Neuron (in vitro differentiated cells): ENCODE data around the gene HEATR5A.
"Not testable (repeated sequence)": the region's sequence is repeated elsewhere in the genome, so short reads cannot be mapped to it uniquely, and the experiment has no call there.

Experiments
- H2AFZ ChIP-seq: one replicate; pipeline ENCODE4 v1.6.1; 2013; ENCODE audit warnings: low read depth, mild to moderate bottlenecking, inconsistent platforms, low read length, moderate library complexity
- H3K27me3 ChIP-seq: one replicate; pipeline ENCODE4 v1.6.1; 2013; ENCODE audit warnings: low read length; ENCODE audit not compliant: insufficient read depth
- H3K36me3 ChIP-seq: one replicate; pipeline ENCODE4 v1.6.1; 2013; ENCODE audit warnings: low read length; ENCODE audit not compliant: insufficient read depth
- H3K4me1 ChIP-seq: one replicate; pipeline ENCODE4 v1.6.1; 2013; ENCODE audit warnings: low read length; ENCODE audit not compliant: insufficient read depth
- H3K4me3 ChIP-seq: 2 replicates; pipeline ENCODE4 v1.5.1; 2013; ENCODE audit warnings: mild to moderate bottlenecking, low read length, moderate library complexity
- H3K9me3 ChIP-seq: one replicate; pipeline ENCODE4 v1.6.1; 2013; ENCODE audit warnings: low read length

Gene HEATR5A

DNA sequence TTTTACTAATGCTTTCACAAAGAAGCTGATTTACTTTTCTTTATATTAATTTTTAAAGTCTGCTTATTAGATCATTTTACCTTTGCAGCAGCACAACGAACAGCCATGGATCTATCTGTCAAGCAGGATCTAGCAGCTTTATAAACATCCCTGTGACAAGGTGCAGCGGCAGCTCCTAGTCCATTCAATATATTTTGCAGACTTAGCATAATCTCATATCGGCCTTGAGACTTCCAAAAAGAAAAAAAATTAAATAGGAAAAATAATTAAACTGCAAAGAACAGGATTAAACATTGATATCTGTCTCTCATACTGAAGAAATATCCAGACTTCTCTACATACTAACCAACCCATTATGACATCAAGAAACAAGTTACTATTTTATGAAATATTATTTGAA is 25.2 kb downstream of the HEATR5A start:
- Histone ChIP-seq H2AFZ (no peak overlapping the region), H3K9me3 (no peaks in the 10 kb centered on the region), H3K4me1 (no peaks in the 10 kb centered on the region), H3K27me3 (no peaks in the 10 kb centered on the region), H3K4me3 (no peak overlapping the region), H3K36me3 (peaks cover 35% of the 10 kb centered on the region)

DNA sequence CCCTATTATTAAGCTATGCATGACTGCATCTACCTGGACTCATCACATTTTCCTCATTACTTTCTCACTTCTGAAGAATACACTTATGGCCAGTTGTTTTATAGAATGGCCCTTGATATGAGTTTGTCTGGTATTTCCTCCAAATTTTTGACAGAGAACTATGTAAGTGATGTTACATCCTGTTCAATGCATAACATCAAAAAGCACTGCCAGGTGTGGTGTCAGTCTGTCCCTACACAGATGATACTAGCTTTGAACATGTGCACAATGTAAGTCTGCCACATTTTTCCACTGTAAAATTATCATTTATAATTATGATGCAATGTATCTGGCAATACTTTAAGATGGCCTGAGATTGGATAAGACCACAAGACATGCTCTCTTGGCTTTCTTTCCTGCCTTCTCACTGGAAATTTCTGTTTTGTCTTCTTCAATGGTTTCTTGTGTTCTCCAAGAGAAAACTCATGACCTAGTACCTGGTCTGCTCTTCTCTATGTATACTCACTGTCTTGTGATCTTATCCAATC is 28.3 kb downstream of the HEATR5A start:
- Histone ChIP-seq H3K4me3 (no peak overlapping the region), H3K27me3 (no peaks in the 10 kb centered on the region), H3K36me3 (peaks cover 27% of the 10 kb centered on the region), H2AFZ (no peak overlapping the region), H3K4me1 (no peaks in the 10 kb centered on the region), H3K9me3 (no peaks in the 10 kb centered on the region)

DNA sequence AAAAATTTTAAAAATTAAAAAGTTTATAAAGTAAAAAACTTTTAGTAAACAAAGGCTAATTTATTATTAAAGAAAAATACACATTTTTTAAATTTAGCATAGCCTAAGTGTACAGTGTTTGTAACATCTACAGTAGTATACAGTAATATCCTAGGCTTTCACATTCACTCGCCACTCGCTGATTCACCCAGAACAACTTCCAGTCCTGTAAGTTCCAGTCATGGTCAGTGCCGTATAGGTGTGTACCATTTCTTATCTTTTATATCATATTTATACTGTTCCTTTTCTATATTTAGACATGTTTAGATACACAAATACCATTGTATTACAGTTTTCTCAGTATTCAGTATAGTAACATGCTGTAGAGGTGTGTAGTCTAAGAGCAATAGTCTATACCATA is 28.9 kb downstream of the HEATR5A start:
- H3K36me3 ChIP-seq, result peaks cover 26% of the 10 kb centered on the region
- H3K4me1 ChIP-seq, result no peaks in the 10 kb centered on the region
- H3K27me3 ChIP-seq, result no peaks in the 10 kb centered on the region
- no peaks in the 10 kb centered on the region for H3K9me3 ChIP-seq
- H2AFZ ChIP-seq, result no peak overlapping the region
- H3K4me3 ChIP-seq, result no peak overlapping the region

DNA sequence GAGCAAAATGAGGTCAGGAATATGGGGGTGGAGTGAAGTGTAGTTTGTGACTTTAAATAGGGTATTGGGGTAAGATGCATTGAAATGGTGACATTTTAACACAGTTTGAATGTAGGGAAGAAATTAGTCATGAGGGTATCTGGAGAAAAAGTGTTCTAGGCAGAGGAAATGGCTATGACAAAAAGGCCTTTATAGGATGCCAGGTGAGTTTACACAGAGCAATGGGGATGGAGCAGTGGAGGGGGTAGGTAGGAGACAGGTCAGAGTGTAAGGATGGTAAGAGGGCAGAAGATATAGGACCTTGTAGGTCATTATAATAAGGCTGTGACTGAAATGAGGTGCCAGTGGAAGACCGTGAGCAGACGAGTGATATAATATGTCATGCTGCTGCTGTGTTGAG is 30.4 kb downstream of the HEATR5A start:
- Histone ChIP-seq H3K9me3 (no peaks in the 10 kb centered on the region), H3K36me3 (peaks cover 28% of the 10 kb centered on the region), H3K4me1 (no peaks in the 10 kb centered on the region), H2AFZ (no peak overlapping the region), H3K27me3 (no peaks in the 10 kb centered on the region), H3K4me3 (no peak overlapping the region)

DNA sequence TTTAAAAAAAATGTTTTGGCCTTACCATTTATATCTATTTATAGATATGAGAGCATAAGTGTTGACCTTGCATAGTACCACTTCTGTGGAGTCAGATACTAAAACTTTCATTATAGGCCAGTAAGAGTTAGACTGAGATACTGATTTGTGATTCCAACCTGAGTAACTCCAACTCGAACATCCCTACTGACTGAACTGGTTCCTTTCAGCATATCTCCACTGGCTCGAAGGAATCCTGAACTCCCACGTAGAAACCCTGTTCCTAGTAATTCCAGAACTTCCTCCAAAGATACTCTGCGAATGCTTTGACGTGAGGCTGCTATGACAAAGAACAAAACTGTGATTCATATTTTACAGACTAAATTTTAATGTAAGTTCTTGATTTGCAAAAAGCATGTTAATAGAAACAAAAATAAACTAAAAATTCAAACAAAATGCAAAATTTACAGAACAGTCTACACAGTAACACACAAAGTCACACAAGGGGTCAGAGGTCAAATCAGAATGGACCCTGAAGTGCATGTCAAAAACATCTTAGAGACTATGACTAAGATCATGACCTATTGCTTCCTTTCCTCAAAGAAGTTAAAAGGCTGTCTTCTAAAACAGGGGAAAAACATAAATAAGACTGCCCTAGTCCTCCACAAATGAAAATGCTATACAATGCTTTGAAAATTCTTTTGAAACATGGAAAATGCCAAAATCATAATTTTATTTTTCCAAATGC is 31.5 kb downstream of the HEATR5A start:
- Histone ChIP-seq H3K4me3 (no peak overlapping the region), H3K4me1 (no peaks in the 10 kb centered on the region), H3K36me3 (peaks cover 30% of the 10 kb centered on the region), H3K9me3 (no peaks in the 10 kb centered on the region), H3K27me3 (no peaks in the 10 kb centered on the region), H2AFZ (no peak overlapping the region)

DNA sequence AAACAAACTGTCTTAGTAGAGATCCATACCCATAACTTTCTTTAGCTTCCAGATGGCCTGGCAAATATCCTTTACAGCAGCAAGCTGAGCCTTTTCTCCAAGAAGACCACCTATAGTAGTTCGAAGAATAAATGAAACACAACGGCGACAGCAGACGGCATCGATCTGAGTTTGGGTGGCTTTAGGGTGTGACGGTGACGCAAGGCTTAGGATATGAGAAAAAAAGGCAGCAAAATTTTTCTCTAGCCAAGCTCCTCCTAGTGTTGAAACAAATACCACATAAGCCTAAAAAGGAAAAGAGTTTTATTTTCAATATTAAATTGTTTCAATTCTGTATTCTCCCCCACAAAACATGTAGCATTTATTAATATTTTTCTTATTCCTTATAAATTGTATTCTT is 33.3 kb downstream of the HEATR5A start:
- no peak overlapping the region for H2AFZ ChIP-seq
- no peak overlapping the region for H3K4me3 ChIP-seq
- H3K9me3 ChIP-seq, result no peaks in the 10 kb centered on the region
- no peaks in the 10 kb centered on the region for H3K4me1 ChIP-seq
- H3K27me3 ChIP-seq, result no peaks in the 10 kb centered on the region
- peaks cover 30% of the 10 kb centered on the region for H3K36me3 ChIP-seq

DNA sequence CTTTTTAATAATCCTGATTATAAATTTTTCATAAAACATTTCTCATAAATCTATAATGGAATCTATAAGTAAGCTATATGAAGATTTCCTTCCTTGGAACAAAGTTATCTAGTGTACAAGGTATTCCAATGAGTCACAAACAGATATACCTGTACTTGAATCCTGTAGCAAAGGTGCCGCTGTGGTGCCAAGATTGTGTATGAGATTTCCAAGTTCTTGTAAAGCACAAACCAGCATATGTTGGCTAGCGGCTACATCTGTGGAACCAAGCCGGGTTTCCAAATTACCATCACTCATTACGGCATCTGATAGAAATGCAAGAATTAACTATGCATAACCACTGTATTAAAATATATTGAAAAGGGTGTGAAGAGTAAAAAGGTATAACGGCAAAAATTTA is 34.1 kb downstream of the HEATR5A start:
- no peak overlapping the region for H2AFZ ChIP-seq
- peaks cover 39% of the 10 kb centered on the region for H3K36me3 ChIP-seq
- no peaks in the 10 kb centered on the region for H3K9me3 ChIP-seq
- no peak overlapping the region for H3K4me3 ChIP-seq
- H3K27me3 ChIP-seq, result no peaks in the 10 kb centered on the region
- no peaks in the 10 kb centered on the region for H3K4me1 ChIP-seq

GRCh38 chr14:31382221-31382620 is 38.1 kb downstream of the HEATR5A start:
- H3K9me3 ChIP-seq, result no peaks in the 10 kb centered on the region
- H2AFZ ChIP-seq, result no peak overlapping the region
- no peaks in the 10 kb centered on the region for H3K4me1 ChIP-seq
- no peak overlapping the region for H3K4me3 ChIP-seq
- H3K36me3 ChIP-seq, result peaks cover 44% of the 10 kb centered on the region
- H3K27me3 ChIP-seq, result no peaks in the 10 kb centered on the region

DNA sequence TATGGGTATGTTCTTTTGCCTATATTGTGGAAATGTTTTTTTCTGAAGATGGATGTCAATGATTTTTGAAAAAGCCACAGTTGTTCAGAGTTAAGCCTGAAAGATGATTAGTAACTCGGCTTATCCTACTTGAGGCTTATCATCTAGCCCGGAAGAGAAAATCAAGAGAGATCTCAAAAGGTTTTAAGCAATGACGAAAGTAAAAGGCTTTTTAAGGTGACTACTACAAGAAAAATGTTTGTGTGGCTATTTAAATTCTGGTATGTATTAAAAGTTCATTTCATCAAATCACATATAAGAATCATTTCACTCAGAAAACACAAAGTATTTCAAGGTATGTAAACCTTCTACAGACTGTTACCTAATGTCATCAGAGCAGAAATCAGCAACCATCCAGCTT is 40.2 kb downstream of the HEATR5A start:
- Histone ChIP-seq H3K36me3 (peaks cover 42% of the 10 kb centered on the region), H2AFZ (no peak overlapping the region), H3K4me3 (no peak overlapping the region), H3K9me3 (no peaks in the 10 kb centered on the region), H3K27me3 (no peaks in the 10 kb centered on the region), H3K4me1 (no peaks in the 10 kb centered on the region)

DNA sequence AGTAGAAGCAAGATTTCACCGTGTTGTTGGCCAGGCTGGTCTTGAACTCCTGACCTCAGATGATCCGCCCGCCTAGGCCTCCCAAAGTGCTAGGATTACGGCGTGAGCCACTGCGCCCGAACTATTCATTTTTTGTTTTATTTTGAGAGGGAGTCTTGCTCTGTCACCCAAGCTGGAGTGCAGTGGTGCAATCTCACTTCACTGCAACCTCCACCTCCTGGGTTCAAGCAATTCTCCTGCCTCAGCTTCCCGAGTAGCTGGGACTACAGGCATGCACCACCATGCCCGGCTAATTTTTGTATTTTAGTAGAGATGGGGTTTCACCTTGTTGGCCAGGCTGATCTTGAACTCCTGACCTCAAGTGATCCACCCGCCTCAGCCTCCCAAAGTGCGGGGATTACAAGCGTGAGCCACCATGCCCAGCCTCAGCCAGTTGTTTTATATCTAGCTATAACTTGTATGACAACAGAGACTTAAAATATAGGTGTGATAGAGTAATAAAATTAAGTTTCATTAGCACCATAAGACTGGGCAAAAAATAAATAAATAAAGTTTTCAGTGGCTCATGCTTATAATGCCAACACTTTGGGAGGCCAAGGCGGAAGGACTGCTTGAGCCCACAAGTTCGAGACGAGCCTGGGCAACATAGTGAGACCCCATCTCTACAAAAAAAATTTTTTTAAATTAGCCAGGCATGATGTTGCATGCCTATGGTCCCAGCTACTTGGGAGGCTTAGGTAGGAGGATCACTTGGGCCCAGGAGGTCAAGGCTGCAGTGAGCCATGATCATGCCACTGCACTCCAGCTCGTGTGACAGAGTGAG is 41.0 kb downstream of the HEATR5A start:
- H3K36me3 ChIP-seq, result peaks cover 35% of the 10 kb centered on the region
- not testable (repeated sequence) for H3K27me3 ChIP-seq, H3K4me3 ChIP-seq, H3K9me3 ChIP-seq, H3K4me1 ChIP-seq, H2AFZ ChIP-seq

DNA sequence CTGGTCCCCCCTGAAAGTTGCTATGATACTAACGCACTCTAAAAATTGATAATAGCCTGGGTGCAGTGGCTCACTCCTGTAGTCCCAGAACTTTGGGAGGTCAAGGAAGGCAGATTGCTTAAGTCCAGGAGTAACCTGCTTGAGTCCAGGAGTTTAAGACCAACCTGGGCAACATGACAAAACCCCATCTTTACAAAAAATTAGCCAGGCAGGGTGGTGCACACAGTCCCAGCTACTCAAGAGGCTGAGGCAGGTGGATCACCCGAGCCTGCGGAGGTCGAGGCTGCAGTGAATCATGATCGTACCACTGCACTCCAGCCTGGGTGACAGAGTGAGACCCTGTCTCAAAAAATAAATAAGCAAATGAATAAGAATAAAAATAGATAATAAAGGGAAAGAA is 42.9 kb downstream of the HEATR5A start:
- H3K36me3 ChIP-seq, result peaks cover 29% of the 10 kb centered on the region
- no peak overlapping the region for H3K4me3 ChIP-seq
- no peaks in the 10 kb centered on the region for H3K27me3 ChIP-seq
- H3K9me3 ChIP-seq, result no peaks in the 10 kb centered on the region
- no peak overlapping the region for H2AFZ ChIP-seq
- H3K4me1 ChIP-seq, result no peaks in the 10 kb centered on the region

- Histone ChIP-seq H3K4me1 (no peaks in the 10 kb centered on the region), H3K36me3 (peaks cover 18% of the 10 kb centered on the region), H3K27me3 (no peaks in the 10 kb centered on the region), H2AFZ (no peak overlapping the region), H3K4me3 (no peak overlapping the region), H3K9me3 (no peaks in the 10 kb centered on the region)
Measured at GRCh38 chr14:31371646-31372045, 48.7 kb downstream of the HEATR5A start.

DNA sequence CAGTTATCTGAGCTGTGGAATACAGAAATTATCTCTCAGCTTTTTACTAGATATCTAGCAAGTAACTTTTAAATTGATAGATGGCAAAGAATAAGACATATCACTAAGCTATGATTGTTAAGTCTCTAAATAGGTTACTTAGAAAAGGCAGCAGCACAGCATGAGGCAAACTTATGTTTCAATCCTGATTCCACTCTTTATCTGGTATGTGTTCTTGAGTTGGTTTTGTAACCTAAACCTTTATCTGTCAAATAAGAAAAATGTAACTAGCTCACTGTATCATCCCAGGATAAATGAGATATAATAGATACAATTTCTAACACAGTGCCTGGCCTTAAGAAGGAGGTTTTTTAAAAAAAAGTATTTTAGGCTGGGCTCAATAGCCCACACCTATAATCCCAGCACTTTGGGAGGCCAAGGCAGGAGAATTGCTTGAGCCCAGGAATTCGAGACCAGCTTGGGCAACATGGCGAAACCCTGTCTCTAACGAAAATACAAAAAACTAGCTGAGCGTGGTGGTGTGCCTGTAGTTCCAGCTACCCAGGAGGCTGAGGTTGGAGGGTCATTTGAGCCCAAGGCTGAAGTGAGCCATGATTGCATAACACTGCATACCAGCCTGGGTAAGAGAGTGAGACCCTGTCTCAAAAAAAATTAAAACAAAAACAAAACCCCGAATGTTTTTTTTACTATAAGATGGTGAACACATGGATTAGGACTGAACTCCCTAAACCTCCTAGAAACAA is 56.8 kb downstream of the HEATR5A start:
- Histone ChIP-seq H3K27me3 (no peaks in the 10 kb centered on the region), H2AFZ (no peak overlapping the region), H3K4me3 (no peak overlapping the region), H3K9me3 (no peaks in the 10 kb centered on the region), H3K36me3 (peaks cover 6% of the 10 kb centered on the region), H3K4me1 (no peaks in the 10 kb centered on the region)
